Stimulated activated CD4-positive, alpha-beta T cell treated with anti-CD3 and anti-CD28 coated beads, Interleukin-12 subunit alpha, Interleukin-12 subunit beta, amount 100 ng/mL, for 48 hours (primary cell): ENCODE data around the gene ANGPTL4.
A peak's percentile ranks its signal among the peaks of the same experiment; 100 is the strongest.
"Not testable (repeated sequence)": the region's sequence is repeated elsewhere in the genome, so short reads cannot be mapped to it uniquely, and the experiment has no call there.

Experiments
- DNase-seq, 3 donors: peaks; one replicate each; pipeline ENCODE4 v3.0.0-alpha.2; 2020; ENCODE audit warnings: low read depth in 2 of 3, low spot score in 1 of 3

ANGPTL4 gene

GRCh38 chr19:8333767-8334457, 30.0 kb upstream of the ANGPTL4 start:
- no peak for DNase-seq

- DNase-seq = no peak
Observed at GRCh38 chr19:8334458-8335342, 29.3 kb upstream of the ANGPTL4 start.

- DNase-seq = no peak
Observed at GRCh38 chr19:8335343-8336071, 28.4 kb upstream of the ANGPTL4 start.

- DNase-seq = no peak
Observed at GRCh38 chr19:8336072-8336569, 27.8 kb upstream of the ANGPTL4 start.

- DNase-seq = no peak
Observed at GRCh38 chr19:8336660-8337059, 27.3 kb upstream of the ANGPTL4 start.

GRCh38 chr19:8337728-8338127, 26.2 kb upstream of the ANGPTL4 start:
- DNase-seq = no peak

GRCh38 chr19:8338835-8339234, 25.1 kb upstream of the ANGPTL4 start:
- DNase-seq = no peak

GRCh38 chr19:8340341-8341096, 23.4 kb upstream of the ANGPTL4 start:
- no peak for DNase-seq

- not testable (repeated sequence) for DNase-seq
Observed at GRCh38 chr19:8341504-8341903, 22.5 kb upstream of the ANGPTL4 start.

- DNase-seq = no peak
Observed at GRCh38 chr19:8342316-8342683, 21.7 kb upstream of the ANGPTL4 start.

- peak; percentile 88 to 93 (median 88) for DNase-seq
Observed at GRCh38 chr19:8342684-8343482, 21.1 kb upstream of the ANGPTL4 start, which contains the start of gene KANK3. KANK3 (minus strand) TSS chr19:8343262; CDS start chr19:8337828, 5,434 bp downstream.

GRCh38 chr19:8343483-8343844, 20.5 kb upstream of the ANGPTL4 start:
- DNase-seq = no peak

- not testable (repeated sequence) for DNase-seq
Observed at GRCh38 chr19:8349629-8350372, 14.2 kb upstream of the ANGPTL4 start.

GRCh38 chr19:8352134-8352827, 11.7 kb upstream of the ANGPTL4 start:
- DNase-seq = no peak

- not testable (repeated sequence) for DNase-seq
Observed at GRCh38 chr19:8352845-8353244, 11.1 kb upstream of the ANGPTL4 start.

- no peak for DNase-seq
Observed at GRCh38 chr19:8355631-8356402, 8.1 kb upstream of the ANGPTL4 start.

- DNase-seq = no peak
Observed at GRCh38 chr19:8357007-8357521, 6.9 kb upstream of the ANGPTL4 start.

- DNase-seq = no peak
Observed at GRCh38 chr19:8358948-8359347, 5.0 kb upstream of the ANGPTL4 start.
